ENCODE results near the gene RNF150.
"Not testable (repeated sequence)": the region's sequence is repeated elsewhere in the genome, so short reads cannot be mapped to it uniquely, and the experiment has no call there.

The RNF150 gene

DNA sequence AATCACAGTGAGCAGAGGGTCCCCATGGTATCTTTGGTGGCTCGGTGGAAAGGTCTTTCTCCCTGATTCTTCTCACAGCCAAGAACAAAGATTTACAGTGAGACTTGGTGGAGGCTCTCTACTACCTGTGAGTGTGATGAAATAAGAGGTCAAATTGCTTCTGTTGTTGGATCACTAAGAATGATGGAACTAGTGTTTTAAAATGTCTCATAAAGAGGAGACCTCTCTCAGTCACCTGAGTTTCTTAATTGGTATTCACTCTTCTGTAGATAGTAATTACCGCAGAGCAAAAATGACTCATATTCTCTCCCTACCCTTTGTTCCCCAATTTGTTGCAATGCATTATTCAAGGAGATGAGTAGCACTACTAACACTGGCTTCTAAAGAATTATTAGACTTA is 276.2 kb downstream of the RNF150 start:
- DNase-seq: no peak

DNA sequence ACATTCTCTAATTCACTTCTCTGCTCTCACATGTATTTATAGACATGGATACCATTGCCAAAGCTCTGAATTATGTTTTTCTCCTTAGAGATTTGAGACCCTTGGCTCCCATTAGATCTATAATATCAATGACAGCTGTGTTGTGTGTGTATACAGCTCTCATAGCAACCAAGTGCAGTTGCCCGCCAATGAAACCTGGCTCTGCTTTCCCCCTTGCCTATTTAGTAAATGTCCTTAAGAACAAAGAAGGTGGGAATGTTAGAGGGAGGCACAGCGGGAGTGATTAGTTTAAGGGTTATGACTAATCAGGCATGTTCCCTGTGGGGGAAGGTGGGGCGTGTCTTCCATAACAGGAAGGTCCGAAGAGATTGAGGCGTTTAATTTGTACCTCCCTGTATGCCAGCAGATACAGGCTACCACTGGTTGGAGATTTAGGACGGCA is 276.6 kb downstream of the RNF150 start:
- DNase-seq: no peak

DNA sequence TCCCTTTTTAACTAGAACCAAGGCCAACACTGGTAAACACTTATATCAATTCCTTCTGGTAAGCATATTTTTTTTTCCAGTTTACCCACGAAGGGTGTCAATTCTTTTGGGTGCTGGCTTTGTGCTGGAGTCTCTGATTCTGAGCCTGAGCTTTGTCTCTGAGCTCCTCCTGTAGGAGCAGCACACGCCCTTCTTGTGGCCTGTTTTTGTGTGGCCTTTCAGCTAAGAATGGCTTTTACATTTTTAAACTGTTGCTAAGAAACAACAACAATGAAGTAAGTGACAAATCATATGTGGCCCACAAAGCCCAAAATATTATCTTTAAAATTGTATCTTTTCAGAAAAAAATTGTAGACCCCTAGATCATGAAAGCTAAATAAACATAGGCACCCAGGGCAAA is 279.1 kb downstream of the RNF150 start:
- DNase-seq: no peak

DNA sequence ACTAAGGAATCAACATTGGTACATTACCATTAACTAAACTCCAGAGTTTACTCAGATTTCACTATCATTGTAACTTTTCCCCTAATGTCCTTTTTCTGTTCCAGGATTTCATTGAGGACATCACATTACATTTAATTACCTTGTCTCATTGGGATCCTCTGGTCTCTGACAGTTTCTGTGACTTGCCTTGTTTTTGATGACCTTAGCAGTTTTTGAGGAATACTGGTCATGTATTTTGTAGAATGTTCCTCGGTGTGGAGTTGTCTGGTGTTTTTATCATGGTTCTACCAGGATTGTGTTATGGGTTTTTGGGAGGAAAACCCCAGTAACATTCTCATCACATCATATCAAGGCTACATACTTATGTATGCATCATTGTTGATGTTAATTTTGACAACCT is 281.5 kb downstream of the RNF150 start:
- DNase-seq: no peak

DNA sequence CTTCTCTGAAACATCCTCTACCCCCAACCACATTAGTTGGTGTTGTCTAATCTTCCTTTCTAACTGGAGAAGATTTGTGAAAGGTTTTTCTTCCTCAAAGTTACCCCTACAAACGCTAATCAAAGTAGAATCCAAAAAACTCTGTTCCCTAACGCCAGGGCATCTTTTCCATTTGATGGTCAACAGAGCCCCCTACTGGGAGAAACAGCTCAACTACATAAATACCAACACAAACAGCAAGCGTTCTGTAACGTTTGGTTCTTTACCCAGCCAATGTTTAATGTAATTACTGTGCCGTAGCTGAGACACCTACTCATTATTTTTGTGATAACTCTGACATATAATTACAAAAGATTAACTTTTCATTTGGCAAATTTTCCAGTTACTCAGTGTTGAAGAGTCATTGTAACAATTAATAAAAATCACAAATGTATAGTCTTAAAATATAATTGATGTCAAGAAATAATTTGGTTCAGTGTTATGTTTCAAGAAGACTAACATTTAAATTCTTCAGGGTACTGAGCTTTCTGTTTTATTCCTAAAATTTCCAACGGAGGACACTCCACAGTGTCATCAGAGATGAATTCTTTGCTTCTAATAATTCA is 282.1 kb downstream of the RNF150 start:
- peak; percentile 42 for DNase-seq

DNA sequence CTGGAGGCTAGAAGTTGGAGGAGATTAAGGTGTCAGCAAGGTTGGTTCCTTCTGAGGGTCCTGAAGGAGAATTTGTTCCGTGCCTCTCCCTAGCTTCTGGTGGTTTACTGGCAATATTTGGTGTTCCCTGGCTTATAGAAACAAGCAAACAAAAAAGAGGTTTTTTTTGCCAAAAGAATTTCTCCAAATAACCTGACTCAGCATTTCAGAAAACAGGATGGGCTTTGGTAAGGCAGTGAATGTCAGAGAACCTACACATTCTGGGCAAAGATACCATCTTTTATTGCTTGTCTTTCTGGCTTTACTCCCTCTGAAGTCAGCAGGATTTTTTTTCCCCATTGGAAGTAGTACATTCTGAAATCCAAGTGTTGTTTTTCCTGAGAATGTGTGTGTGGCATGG is 283.7 kb downstream of the RNF150 start:
- no peak for DNase-seq

DNA sequence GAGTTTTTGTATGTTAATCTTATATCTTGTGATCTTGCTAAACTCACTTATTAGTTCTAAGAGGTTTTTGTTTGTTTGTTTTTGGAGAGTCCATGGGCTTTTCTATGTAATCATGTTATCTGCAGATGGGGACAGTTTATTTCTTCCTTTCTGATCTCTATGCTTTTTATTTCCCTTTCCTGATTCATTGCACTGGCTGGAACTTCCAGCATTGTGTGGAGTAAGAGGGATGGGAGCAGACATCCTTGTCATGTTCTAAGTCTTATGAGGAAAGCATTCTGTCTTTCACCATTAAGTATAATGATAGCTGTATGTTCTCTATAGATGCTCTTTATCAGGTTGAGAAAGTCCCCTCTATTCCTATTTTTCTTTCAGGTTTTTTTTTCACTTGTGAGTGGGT is 286.5 kb downstream of the RNF150 start:
- no peak for DNase-seq

DNA sequence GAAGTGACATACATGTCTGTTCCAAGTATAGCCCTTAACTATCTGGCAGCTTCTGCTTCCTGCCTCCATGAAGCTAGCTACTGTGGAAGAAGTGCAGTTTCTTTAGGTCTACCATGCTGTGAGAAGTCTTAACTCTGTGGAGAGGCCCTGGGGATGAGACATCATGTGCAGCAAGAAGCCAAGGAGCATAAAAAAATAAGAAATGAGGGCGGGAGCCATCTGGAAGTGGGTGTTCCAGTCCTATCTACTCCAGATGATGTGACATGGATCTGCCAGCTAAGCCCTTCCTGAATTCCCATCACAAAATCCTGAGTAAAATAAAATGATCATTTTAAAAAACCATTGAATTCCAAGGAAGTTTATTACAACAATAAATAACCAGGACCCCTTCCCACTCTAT is 289.2 kb downstream of the RNF150 start:
- no peak for DNase-seq

DNA sequence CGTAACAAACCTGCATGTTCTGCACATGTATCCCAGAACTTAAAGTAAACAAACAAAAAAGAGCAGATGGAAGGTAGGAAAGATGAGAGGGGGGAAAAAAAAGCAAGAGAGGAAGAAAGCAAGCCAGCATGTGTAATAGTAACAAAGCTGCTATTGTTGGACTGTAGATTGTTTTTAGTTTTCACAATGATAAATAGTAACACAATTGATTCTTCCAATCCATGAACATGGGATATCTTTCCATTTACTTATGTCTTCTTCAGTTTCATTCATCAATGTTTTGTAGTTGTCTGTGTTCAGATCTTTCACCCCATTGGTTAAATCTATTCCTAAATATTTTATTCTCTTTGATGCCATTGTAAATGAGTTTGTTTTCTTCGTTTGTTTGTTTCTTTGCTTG is 292.1 kb downstream of the RNF150 start:
- no peak for DNase-seq

DNA sequence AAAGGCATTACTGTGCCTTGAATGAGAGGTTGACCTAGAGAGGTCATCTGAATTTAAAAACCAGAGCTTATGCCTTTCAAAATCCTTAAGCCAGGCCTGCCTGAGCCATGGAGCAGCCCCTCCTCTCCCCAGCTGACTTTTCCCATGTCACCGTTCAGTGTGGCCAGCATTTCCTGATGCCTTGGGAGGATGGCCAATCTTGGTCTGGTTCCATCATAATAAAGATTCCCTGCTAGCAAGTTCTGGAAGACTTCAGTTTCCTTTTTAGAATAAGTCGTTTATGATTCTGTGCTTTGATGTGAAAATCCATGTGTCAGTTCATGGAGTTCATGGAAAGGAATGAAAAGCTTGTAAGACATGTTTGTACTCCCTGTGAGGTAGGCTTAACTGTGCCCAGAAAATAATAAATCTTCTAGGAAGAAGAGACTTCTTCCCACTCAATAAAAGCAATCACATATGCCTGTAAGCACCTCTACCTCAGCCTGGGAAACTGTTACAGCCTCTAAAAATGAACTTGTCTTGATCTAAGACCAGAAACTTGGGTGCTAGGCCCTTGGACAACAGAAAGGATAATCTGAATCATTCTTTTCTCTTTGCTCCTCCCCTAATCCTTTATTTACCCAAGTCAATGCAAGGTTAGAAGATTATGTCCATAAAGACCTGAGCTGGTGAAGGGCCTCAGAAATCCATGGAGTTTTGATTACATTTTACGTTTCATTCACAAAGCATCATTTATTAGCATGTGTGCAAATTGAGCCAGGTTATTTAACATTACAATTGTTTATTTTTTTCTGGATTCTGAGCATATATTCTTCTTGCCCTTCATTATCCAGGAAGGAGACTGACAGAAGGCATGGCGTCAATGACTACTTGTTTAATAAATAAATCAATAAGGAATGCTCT is 293.1 kb downstream of the RNF150 start:
- no peak for DNase-seq

DNA sequence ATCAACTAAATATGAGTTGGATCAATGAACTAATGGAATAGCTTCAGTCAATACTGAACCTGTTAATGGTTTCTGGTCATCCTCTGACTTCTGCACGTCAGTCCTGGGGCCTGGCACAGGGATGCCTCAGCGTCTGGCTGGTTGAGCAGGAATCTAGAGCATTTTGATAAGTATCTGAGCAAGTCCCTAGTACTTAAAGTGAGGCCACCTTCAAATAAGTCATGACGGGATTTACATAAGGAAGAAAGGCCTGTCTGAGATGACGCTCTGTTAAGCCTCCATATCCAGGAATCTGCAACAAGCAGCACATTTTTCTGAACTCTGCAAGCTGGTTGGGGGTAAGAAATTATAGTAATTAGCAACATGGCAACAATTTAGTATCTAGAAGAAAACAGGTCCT is 293.9 kb downstream of the RNF150 start:
- DNase-seq: no peak

DNA sequence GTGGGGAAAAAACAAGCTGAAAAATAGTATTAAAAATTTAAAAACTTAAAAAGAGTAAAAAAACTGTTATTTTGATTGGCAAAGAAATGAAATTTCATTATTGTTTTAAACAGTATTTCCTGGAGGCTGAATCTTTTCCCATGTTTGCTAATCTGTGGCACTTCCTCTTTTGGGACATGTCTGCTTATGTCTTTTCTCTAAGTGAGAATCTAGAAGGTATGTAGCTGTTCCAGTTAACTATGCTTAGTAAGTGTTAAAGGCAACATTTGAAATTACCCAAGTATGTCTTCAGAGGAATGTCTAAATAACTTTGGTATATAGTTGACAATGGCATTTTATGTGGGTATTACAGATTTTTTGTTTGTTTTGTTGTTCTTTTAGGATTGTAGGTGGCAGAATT is 295.5 kb downstream of the RNF150 start:
- no peak for DNase-seq

DNA sequence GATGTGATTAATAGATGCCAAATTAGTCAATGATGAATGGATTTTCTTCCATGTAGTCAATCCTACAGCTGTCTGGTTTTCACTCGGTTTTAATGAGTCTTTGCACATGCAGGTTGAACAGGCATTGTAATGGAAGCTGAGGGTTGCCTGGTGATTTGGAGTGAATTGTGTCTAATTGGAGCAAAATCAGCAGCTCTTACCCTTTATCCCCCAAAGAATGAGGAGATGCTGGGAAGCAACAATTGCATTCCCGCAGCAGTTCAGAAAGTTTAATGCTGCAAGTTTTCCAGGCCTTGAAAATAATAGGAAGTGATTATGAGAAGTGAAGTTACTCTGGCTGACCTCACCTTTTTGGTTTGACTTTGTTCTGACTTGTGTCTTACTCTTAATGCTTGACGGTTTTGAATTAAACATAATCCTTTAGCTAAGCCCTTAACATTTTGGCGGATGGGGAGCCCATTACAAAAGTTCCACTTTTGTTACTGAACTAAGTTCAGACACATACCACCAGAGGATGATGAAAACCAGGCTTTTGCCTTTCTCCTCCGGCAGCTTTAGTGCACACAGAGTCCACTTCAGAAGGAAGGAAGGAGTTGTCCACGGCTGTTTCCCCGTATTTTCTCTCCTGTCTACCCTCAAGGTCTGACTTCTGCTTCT is 298.3 kb downstream of the RNF150 start:
- DNase-seq: no peak

DNA sequence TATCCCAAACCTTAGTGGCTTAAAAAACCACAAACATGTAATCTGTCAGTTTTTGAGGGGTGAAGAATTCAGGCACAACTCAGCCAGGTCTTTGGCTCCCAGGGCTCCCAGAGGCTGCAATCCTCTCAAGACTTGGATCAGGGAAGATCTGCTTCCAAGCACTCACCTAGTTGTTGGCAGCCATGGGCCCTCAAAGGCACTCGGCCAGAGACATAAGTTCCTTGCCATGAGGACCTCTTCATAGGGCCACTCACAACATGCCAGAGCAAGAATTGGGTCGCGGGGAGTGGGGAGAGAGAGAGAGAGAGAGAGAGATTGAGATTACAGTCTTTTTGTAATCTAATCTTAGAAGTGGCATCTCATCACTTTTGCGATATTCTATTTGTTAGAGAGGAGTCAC is 300.0 kb downstream of the RNF150 start:
- no peak for DNase-seq

DNA sequence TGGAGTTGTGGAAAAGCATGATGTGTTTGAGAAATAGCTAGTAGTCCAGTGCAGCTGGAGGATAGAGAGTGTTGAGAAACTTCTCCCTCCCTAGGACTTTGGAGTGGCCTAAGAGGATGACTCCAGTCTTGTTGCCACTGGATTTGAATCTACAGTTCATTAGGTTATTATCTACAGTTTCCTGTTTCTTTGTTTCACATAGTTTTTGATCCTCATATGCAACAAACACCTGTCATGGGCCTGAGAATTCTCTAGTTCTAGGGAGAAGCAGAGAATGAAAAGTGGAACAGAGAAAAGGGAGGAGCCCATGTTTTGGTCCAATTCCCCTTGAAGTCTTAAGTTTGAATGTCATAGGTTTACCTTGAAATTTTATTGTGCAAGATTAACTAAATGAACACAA is 303.4 kb downstream of the RNF150 start:
- DNase-seq: no peak

DNA sequence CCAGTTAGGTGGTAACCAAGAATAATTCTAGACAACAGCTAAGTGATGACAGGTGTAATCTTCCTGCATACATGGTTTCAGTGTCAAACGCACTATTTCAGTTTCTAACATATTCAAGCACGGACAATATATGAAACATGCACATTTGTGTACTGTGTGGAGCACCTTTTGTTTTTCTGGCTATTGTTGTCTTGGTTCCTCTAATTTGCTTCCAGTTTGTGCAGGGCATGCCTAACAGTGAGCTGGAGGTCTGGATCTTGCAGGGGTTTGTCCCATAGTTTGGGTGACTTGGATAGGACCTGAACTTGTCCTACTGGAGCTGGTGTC is 306.6 kb downstream of the RNF150 start:
- no peak for DNase-seq

DNA sequence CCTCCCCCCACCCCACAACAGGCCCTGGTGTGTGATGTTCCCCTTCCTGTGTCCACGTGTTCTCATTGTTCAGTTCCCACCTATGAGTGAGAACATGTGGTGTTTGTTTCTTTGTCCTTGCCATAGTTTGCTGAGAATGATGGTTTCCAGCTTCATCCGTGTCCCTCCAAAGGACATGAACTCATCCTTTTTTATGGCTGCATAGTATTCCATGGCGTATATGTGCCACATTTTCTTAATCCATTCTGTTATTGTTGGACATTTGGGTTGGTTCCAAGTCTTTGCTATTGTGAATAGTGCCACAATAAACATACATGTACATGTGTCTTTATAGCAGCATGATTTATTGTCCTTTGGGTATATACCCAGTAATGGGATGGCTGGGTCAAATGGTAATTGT is 312.7 kb downstream of the RNF150 start:
- DNase-seq: not testable (repeated sequence)

DNA sequence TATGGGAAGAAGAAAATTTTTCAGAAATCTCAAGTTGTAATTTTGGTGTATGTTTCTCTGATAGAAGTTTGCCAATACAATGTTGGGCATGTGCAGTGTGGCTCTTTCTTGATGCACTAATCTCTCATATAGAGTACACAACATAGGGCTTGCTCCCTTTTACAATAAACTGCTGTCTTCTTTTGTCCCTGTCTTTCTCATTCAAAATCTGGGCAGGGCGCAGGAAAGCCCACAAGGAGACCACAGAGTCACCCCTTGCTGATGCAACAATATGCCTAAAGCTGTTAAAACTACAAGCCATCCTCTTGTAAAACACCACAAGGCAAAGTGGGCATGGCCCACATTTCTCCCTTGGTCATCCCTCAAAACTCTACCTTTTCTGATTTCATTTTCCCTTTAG is 313.7 kb downstream of the RNF150 start:
- no peak for DNase-seq

DNA sequence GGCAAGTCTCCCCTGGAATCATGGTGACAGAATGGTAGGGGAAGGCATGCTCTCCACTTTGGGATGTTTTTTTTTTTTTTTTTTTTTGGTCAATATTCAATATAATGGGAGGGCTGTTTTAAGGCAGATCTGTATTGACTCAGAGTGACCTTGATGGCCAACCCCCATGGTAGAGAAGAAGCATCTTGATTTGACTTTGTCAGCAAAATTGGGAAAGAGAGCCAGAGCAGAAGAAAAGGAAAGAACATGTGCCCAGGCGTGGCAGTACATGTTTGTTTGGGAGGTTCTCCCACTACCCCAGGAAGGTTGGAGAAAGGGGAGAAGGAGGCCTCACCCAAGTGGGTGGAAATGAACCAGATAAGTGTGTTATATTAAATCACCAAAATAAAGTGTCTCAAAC is 314.8 kb downstream of the RNF150 start:
- no peak for DNase-seq

DNA sequence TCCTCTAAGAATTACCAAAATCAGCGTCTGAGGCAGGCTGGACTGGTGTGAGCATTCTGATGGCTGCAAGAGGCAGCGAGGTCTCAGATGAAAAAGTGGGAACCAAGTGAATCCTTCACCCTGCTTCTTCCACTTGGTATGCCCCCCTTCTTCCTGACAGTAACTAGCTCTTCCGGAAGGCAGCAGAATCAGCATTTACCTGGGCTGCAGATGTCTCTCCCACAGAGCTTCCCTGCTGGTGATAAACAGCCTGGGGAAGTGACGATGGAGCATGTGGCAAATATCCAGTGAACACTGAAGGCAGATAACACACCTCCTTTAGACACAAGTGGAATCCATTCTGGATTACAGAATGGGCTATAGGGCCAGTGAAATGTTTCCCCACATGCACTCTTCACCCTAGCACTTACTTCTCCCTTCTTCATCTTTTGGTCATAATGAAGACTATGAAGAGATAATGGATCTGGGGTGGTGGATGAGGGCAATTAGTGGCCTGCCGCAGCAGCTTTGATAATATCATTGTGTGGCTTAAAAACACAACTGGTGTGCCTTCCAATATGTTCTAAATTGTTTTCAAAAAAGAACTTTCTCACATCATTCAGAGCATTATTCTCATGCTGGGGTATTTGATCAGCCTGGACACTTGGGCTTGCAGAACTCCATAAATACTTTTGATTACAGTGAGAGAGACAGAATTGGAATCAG is 316.3 kb downstream of the RNF150 start:
- no peak for DNase-seq

DNA sequence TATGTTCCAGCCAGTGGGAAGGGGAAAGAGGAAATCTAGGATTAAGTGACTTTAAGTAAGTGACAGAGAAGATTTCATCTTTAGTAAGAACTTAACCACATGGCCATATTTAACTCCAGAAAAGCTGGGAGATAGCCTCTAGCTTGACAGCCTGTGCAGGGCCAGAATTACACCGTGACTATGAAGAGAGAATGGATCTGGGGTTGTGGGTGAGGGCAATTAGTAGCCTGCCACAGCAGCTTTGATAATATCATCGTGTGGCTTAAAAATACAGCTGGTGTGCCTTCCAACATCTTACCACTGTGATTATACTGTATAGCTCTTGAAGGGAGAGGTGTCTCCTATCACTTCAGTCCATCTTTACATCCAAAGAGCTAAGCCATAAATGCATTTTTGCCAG is 319.5 kb downstream of the RNF150 start:
- no peak for DNase-seq

DNA sequence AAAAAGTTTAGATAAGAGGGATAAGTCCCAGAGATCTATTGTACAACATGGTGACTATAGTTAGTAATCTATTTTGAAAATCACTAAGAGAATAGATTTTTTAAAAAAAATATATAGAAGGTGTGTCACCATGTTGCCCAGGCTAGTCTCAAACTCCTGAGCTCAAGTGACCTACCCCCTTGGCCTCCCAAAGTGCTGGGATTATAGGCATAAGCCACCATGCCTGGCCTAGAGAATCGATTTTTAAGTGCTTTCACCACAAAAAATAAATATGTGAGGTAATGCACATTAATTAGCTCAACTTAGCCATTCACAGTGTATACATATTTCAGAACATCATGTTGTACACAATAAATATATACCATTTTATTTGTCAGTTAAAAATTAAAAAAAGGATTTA is 320.4 kb downstream of the RNF150 start:
- DNase-seq: no peak

DNA sequence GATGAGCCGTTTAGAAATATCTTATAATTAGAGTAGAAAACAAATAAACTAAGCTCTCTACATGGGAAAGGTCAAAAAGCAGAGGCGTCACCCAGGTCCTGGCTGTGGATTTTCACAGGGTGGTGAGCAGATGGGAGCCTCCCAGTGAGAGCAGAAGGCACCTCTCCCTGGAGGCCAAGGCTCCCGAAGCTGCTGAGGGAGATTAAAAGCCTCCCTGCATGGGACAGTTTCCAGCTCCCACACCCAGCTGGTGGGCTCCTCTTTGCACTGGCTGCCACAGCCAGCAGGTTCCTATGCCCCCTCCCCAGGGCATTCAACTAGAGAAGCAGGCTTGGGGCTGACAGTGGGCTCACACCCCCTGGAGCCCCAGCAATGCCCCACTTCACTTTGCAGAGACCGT is 321.8 kb downstream of the RNF150 start:
- no peak for DNase-seq

All from KG1 (cell line).